ENCODE data around the gene NFIB.

- TF ChIP-seq CTCF (IDR thresholded peaks at IDR 0.05), result no peak
- TF ChIP-seq EZH2 (IDR thresholded peaks at IDR 0.05), result no peak
- no peak for TF ChIP-seq EZH2phosphoT487 (IDR thresholded peaks at IDR 0.05)
These were observed 4.5 kb downstream of the NFIB start for GRCh38 chr9:14309403-14309802.
